NCI-H2196 treated with DMSO at 0.1 percent for 48 hours (cell line): ENCODE results near the gene GABRB2.
"Not testable (repeated sequence)": the region's sequence is repeated elsewhere in the genome, so short reads cannot be mapped to it uniquely, and the experiment has no call there.

Experiments used
- DNase-seq: peaks from one replicate; lab custom pipeline; 2025; ENCODE audit not compliant: unreplicated experiment; lab: John Stamatoyannopoulos, UW

The GABRB2 gene

DNA sequence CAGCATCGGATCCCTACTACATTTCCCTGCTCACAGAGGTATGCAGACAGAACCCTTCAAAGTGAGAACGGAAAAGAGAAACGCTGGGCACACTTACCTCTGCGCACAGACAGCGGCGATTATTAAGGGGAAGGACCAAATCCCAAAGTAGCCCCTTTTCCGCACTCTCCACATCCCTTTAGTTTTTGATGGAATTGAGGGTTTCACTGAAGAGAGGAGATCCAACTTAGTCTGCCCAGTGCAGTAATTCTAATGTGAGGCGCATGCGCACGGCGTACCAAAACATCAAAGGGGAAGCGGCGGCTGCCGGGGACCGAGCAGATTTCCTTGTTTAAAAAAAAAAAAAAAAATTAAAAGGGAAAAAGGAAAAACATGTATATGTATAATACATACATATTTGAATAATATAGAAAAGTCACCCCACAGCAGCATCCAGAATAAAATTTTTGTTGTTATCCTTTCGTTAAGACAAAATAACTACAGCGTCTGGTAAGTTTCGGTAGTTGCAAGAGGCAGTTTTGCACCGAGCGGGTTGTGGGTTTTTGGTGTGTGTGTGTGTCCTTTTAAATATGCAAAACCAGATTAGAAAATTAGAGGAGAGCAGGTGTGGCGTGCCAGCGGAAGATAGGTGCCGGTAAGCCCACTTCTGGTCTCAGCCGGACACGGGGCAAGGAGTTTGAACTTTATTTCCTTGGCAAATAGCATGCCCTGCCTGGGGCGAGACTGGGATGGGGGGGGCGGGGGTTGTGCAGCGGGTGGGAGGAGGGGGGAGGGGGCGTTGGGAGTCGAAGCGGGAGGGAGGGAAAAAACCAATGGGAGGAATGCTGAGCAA is at the start of gene GABRB2:
TSS of gene GABRB2 (minus strand) at position 256 of the 832 bp plus-strand sequence. CDS start at position 174, 82 bp downstream.
- DNase-seq: no peak

GRCh38 chr5:161585798-161586197 is 39.3 kb upstream of the GABRB2 start:
- DNase-seq: no peak

DNA sequence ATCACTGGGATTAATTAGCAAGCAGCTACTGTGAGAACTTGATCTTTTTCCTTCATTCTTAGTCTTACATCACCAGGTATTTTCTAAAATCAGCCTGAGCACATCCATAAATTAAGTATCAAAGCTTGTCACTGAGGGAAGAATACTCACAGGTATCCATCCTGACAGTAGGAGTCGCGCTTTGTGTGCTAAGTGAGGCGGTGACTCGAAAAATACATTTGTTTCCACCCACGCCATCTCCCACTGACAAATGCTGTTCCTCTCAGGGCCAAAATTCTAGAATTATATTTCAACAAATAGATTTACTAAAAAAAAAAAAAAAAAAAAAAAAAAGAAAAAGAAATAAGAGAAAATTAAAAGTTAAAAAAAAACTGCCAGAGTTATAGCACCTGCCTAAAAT is 34.1 kb upstream of the GABRB2 start:
- no peak for DNase-seq

- no peak for DNase-seq
These were observed 26.4 kb upstream of the GABRB2 start for GRCh38 chr5:161572914-161573313.

GRCh38 chr5:161566081-161566480 is 19.6 kb upstream of the GABRB2 start:
- DNase-seq: no peak

- DNase-seq: no peak
These were observed 15.9 kb upstream of the GABRB2 start for GRCh38 chr5:161562446-161562845.

DNA sequence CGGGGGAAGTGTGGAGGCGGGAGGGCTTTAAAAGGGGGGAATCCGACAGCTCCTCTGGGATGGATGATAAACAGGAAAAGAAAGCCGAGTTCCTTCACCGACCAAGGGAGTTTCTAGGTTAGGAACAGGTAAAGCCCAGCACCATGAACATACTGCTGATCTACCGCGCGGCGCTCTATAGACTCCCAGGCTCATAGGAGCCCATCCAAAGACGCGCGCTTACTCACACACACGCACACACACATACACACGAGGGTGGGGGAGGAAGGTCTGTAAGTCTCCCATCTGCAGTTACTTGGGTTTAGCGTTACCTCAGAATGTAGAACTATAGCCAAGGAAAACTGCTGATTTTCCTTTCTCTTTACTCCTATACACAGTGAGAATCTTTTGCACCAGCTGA is 2.6 kb upstream of the GABRB2 start:
- no peak for DNase-seq

- DNase-seq: no peak
These were observed 2.1 kb upstream of the GABRB2 start for GRCh38 chr5:161548487-161549094.

DNA sequence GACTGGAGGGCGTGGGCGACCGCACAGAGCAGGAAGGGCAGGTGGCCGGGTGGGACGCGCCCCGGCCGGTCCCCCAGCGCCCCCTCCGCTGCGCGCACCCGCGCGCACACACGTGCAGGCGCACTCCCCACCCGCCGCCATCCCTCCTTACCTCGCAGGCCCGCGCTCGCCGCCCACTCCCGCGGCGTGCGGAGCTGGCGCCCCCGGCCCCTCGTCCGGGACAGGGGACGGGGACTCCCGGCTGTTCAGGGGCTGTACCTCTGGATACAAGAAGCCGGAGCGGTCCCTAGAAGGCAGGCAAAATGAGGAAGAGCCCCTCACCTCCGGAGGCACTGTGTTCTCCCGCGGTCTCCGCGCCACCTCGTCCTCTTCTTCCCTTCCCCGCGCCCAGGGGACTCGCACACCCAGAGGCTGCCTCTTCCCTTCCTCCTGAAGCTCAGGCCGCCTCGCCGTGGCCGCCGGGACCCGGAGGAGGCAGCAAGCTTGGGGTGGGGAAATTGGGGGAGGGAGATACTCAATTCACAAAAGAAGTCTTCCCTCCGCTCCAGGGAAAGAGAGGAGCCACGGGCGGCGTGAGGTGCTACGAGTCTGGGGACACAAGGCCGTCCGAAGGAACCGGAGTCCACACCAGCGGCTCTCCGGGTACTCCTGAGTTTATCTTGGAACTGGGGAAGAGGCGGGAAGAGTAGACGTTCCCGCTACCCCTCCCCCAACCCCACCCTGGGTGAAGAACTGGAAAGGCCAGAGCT is 1.4 kb upstream of the GABRB2 start:
- no peak for DNase-seq

DNA sequence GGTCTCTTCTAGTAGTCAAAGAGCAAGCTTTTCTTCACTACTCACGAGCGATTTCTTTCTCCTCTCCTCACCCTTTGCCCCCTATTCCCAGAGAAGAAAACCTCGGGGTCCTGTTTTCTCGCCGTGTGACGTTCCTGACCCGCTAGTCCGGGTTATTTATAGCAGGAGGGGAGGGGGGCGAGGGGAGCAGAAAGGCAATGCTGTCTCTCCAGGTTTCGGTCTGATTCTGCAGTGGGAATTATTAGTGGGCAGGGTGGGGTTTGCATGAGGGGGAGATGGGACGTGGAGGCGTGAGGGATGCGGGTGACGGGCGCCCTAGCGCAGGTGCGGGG is 847 bp upstream of the GABRB2 start:
- DNase-seq: no peak

GRCh38 chr5:161546095-161546469 is 443 bp downstream of the GABRB2 start:
- no peak for DNase-seq

DNA sequence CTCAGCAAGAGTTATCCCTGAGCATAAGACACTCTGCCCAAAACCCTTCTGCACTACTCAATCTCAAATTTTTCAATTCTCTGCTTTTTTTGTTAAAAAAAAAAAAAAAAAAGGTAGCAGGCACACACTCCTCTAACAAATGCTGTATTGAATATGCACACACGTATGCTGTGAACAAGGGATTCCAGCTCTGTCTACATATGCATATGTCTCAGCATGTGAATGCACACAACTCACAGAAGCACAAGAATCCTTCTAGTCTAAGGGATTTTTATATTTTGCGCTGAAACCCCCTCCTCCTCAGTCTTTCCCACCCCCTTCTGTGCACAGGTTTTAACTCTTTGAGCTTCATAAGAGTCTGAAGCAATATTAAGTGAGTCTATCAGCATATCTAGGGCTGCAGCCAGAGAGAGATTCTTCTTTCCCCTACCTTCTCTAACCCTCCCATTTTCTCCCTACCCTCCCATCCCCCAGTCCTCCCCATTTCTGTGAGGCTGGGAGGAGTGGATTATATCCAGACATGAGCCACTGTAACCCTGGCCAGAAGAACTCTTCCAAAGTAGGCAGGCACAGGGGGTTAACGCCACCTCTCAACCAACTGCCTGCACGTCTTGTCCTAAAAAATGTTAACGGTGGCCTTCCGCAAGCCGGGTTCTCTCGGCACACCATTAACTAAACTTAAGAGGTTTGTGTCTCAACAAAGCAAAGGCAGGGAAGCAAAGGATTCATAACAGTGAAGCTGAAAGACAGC is 1.0 kb downstream of the GABRB2 start:
- no peak for DNase-seq

DNA sequence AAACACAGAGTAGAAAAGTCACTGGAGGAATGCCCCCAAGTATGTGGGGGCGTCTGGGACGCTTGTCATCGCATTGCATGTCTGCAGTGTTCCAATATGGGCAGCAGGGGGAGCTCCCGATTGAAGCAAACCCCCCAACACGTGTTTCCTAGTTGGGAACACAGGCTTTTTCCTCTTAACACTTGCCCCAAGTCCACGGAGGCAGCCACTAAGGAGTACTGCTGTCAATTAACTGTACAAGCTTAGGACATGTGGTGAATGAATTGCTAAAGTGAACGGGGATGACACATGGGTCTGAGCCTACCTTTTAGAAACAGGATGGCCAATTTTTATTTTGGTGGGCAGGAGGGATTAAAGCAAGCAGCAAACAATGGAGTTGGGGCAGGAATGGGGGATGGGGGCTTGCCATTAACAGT is 2.2 kb downstream of the GABRB2 start:
- no peak for DNase-seq

DNA sequence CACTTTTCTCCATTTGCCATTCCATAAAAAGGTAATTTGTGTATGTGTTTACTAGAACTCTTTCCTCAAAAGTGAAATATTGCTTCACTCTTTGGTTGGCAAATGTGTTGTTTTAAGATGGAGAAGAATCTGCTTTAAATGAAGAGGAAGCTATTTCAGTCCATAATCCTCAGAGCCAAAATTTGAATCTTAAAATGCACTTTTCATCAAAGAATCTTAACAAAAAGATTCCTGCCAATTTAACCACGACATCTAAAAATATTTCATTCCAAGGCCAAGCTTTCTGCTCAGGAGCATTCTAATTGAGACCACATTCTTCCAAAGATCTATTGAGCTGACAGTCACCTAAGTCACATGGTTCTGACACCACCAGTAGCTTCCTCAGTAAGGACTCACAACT is 7.5 kb downstream of the GABRB2 start:
- DNase-seq: no peak

GRCh38 chr5:161535762-161536161 is 10.8 kb downstream of the GABRB2 start:
- no peak for DNase-seq

DNA sequence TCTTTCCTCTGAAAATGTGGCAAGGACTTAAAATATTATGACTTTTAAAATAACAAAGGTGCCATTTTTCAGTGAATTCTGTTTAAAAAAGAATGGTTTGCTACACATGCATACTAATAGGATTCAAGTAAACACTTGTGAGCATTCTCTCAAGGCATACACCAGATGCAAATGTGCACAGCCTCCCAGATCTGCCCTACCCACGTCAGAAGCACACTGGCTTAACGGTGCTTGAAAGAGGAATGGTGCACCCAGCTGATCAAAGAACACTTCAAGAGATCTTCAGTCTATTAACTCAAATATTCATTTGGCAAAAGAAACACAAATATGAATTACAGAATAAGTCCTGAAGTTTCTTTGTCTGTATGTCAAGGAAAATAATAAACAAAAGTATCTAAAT is 15.8 kb downstream of the GABRB2 start:
- DNase-seq: no peak

DNA sequence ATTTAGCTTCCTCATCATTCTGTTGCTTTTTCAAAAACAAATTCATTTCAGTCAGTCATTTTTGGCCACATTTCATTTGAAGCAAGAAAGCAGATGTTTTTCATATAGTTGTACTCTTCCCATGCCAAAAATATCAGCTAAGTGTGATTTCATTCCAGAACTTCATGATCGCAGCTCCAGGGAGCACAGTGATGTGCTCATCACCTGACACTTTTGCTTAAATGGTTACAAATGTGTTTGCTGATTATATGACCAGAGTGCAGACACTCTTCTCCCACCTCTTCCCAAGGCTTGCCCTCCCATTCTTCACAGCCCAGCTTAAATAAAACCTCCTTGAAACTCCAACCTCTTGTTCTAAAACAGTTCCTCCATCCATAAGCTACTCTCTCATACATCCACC is 32.6 kb downstream of the GABRB2 start:
- DNase-seq: no peak

- no peak for DNase-seq
These were observed 38.9 kb downstream of the GABRB2 start for GRCh38 chr5:161507591-161507990.

DNA sequence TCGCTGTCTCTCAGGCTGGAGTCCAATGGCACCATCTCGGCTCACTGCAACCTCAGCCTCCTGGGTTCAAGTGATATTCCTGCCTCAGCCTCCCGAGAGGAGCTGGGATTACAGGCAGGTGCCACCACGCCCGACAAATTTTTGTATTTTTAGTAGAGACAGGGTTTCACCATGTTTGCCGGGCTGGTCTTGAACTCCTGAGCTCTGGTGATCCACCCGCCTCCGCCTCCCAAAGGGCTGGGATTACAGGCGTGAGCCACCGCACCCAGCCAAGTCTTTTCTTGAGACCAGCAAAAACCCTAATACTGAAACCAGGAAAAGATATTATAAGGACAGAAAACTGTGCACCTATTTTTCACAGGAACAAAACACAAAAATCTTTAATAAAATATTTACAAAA is 41.4 kb downstream of the GABRB2 start:
- DNase-seq: not testable (repeated sequence)

DNA sequence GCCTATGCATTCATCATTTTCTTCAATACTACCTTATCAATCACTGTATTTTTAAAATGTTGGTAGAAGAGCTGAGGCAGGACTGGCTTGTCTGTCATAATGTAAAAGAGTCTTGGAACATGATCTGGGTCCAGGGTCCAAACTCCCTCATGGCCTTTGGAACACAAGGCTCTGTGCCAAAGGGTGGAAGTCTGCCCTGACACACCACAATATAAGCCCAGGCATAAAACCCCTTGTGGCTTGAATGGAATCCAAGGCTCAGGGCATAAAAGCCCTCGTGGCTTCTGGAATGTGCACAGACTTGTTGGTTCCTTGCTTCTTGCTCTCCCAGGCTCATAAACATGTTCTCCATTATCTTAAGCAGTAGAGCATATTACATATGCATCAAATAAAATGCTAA is 48.0 kb downstream of the GABRB2 start:
- DNase-seq: no peak

GRCh38 chr5:161483721-161484120 is 62.8 kb downstream of the GABRB2 start:
- DNase-seq: no peak
